ENCODE measurements around the gene COL6A1.

The COL6A1 gene

DNA sequence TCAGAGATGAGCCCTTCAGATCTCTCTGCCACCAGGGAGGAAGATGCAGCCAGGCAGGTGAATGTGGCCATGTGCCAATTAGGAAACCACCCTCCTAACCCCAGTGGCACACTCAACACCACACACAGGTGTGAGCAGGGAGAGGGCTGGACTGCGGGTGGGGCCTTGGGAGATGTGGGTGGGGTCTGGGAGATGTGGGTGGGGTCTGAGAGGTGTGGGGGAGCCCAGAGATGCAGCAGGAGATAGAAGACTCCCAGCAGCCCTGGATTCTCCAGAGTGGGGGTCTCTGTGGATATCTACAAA is 43.2 kb upstream of the COL6A1 start:
- TF ChIP-seq, protein P1, sequence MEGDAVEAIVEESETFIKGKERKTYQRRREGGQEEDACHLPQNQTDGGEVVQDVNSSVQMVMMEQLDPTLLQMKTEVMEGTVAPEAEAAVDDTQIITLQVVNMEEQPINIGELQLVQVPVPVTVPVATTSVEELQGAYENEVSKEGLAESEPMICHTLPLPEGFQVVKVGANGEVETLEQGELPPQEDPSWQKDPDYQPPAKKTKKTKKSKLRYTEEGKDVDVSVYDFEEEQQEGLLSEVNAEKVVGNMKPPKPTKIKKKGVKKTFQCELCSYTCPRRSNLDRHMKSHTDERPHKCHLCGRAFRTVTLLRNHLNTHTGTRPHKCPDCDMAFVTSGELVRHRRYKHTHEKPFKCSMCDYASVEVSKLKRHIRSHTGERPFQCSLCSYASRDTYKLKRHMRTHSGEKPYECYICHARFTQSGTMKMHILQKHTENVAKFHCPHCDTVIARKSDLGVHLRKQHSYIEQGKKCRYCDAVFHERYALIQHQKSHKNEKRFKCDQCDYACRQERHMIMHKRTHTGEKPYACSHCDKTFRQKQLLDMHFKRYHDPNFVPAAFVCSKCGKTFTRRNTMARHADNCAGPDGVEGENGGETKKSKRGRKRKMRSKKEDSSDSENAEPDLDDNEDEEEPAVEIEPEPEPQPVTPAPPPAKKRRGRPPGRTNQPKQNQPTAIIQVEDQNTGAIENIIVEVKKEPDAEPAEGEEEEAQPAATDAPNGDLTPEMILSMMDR (IDR thresholded peaks at IDR 0.05; ENCODE audit: insufficient read depth, missing control alignments) = no peak
- FAIRE-seq = no peak
- DNase-seq (ENCODE audit: insufficient read length, low spot score) = no peak

DNA sequence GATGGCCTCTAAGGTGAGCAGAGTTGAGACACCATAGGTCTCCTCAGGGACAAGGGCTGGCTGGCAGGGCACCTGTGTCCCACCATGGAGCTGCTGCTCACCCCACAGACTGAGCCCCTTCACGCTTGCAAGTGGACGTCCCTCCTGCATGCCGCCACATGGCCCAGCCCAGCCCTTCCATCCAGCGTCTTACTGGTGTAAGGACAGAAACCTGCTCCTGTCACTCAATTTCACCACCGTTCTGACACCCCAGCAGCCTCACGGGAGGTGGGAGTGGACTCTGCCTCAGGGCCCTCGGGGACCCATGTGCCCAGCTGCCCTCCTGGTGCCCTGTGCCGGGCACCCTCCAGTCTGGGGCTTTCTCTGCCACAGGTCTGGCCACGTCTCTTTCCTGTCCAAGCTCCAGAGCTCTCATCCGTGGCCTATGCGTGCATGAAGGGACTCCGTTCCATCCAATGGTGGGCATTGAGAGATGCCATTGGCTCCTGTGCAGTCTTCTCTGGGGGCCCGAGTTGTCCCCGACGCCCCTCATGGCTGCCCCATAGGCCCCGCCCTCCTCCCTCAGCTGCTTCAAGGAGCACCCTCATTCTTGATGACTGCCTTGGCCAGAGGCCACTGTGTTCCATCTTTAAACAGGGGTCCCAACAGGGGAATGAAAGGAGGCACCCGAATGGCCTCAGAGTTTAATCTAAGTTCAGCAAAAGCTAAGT is 42.6 kb upstream of the COL6A1 start:
- DNase-seq (ENCODE audit: insufficient read length, low spot score) (no peak), FAIRE-seq (no peak)
- TF ChIP-seq, protein P1 (IDR thresholded peaks at IDR 0.05; ENCODE audit: insufficient read depth, missing control alignments) = no peak

DNA sequence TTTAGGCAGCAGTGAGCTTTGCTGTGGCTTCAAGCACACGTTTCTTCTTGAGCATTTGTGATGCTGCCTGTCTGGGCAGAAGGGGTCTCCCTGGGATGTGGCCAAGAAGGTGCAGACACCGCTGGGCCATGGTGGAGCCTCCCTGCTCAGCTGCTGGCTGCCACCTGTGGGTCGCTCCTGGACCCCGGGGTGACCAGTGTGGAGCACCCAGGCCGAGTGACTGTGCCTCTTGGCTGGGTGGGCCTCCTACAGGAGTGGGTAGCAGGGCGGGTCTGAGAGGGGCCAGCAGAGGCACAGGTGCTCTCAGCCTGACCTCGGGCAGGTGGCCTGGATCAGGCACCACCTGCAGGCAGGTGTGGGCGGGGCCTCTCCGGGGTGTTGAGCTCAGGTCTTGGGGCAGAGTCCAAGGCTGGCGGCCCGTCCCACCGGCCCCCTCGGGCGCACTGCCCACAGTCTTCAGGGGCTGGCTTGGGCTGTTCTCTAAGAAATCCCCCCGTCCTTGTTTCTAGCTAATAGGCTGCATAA is 42.0 kb upstream of the COL6A1 start:
- FAIRE-seq (no peak), DNase-seq (ENCODE audit: insufficient read length, low spot score) (no peak)
- TF ChIP-seq, protein P1 (IDR thresholded peaks at IDR 0.05; ENCODE audit: insufficient read depth, missing control alignments) = no peak

DNA sequence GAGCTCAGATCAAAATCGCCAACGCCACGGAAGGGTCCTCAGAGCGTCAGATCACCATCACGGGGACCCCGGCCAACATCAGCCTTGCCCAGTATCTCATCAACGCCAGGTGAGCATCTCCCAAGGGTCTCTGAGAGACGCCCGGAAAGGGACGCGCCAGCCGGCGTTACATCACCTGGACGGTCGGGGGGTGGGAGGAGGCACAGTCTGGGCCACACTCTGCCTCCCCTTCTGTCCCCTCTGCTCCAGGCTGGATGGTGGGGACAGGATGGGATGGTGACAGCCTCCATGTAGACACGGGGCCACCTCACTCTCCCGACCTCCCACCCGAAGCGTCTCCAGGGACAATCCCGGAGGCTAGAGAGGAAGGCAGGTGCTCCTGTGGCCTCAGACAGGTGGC is 41.5 kb upstream of the COL6A1 start:
- no peak for FAIRE-seq
- no peak for DNase-seq (ENCODE audit: insufficient read length, low spot score)
- TF ChIP-seq, protein P1 (IDR thresholded peaks at IDR 0.05; ENCODE audit: insufficient read depth, missing control alignments) = no peak

DNA sequence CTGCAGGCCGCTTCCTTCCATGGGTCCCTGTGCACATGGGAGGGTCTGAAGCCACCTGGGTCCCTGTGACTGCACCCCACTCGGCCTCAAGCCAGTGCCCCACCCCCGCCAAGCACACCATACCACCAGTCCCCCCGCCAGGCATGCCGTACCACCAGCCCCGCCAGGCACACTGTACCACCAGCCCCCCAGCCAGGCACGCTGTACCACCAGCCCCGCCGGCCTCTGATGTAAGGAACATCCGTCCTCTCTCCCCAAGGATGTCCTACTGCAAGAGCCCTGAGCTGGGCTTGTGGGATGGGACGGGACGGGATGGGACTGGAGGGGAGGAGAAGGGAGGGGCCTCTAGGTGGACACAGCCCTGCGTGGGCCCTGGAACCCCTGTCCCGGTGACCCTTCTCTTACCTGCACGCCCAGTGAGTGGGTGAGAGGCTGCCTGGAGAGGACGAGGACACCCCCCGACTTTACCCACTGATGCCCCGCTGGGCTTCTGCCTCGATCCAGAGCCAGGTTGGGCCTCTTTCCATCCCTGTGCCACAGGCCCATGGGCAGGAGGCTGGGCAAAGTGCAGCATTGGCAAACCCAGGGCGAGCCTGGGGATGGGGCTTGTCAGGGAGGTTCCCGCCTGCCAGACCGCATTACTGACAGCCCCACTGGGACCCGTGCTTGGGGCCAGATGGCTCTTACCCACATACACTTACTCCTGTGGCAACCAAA is 40.8 kb upstream of the COL6A1 start:
- FAIRE-seq (no peak), DNase-seq (ENCODE audit: insufficient read length, low spot score) (peak; percentile 17)
- TF ChIP-seq, protein P1 (IDR thresholded peaks at IDR 0.05; ENCODE audit: insufficient read depth, missing control alignments) = no peak

DNA sequence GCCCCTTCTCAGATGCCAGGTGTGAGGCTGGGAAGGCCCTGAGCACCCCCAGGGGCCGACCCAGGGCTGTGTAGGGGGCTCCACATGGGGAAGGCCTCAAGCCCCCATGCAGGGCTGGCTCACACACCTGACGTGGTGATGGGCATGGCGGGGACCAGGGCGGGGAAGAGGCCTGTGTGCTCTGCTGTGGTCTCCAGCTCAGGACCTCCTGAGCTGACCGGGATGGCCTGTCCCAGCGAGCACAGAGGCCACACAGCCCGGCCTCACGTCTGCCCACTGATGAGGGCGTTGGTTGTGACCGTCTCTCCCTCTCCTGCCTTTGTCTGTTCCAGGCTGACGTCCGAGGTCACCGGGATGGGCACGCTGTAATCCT is 40.2 kb upstream of the COL6A1 start:
- DNase-seq (ENCODE audit: insufficient read length, low spot score) (peak; percentile 11), FAIRE-seq (no peak)
- TF ChIP-seq, protein P1 (IDR thresholded peaks at IDR 0.05; ENCODE audit: insufficient read depth, missing control alignments) = no peak
